HepG2 (cell line): Measurements from ENCODE around the gene CLEC16A. TPM values are rescaled to one million over a fixed set of nuclear protein-coding genes. Genes with fewer than 3 reads are reported as not detected.

Source experiments
- AHR ChIP-seq: IDR thresholded peaks from 2 replicates; pipeline ENCODE4 v1.6.1; 2018; ENCODE audit warnings: missing genetic modification reagents, missing compliant biosample characterization
- BCL6 ChIP-seq: IDR thresholded peaks from 2 replicates; pipeline ENCODE4 v1.6.1; 2016; ENCODE audit warnings: missing genetic modification reagents, missing compliant biosample characterization
- DPF2 ChIP-seq: sonication (generic); formaldehyde crosslinking; IDR thresholded peaks from 2 replicates; pipeline ENCODE4 v1.4.0; 2020; ENCODE audit warnings: mild to moderate bottlenecking, low read depth, missing genetic modification reagents, borderline replicate concordance
- FOSL2 ChIP-seq: sonication (generic); formaldehyde crosslinking; IDR thresholded peaks from 2 replicates; pipeline ENCODE4 v1.4.0; 2020; ENCODE audit warnings: missing genetic modification reagents
- MEF2D ChIP-seq: sonication (generic); formaldehyde crosslinking; IDR thresholded peaks from 2 replicates; pipeline ENCODE4 v1.5.1; 2020; ENCODE audit warnings: mild to moderate bottlenecking, missing genetic modification reagents
- NAIF1 ChIP-seq: sonication (generic); formaldehyde crosslinking; IDR thresholded peaks from 2 replicates; pipeline ENCODE4 v1.5.0; 2020; ENCODE audit warnings: mild to moderate bottlenecking, missing genetic modification reagents, borderline replicate concordance
- NR3C1 ChIP-seq: sonication (generic); formaldehyde crosslinking; IDR thresholded peaks from 2 replicates; pipeline ENCODE4 v1.4.0; 2020; ENCODE audit warnings: missing genetic modification reagents
- PHF20 ChIP-seq: sonication (generic); formaldehyde crosslinking; IDR thresholded peaks from 2 replicates; pipeline ENCODE4 v1.5.0; 2020; ENCODE audit warnings: mild to moderate bottlenecking, missing genetic modification reagents
- SMAD9 ChIP-seq: sonication (generic); formaldehyde crosslinking; IDR thresholded peaks from 2 replicates; pipeline ENCODE4 v1.5.1; 2020; ENCODE audit warnings: mild to moderate bottlenecking, missing genetic modification reagents
- SOX5 ChIP-seq: IDR thresholded peaks from 2 replicates; pipeline ENCODE4 v1.6.1; 2016; ENCODE audit warnings: borderline replicate concordance
- ZNF205 ChIP-seq: IDR thresholded peaks from 2 replicates; pipeline ENCODE4 v1.6.1; 2018; ENCODE audit warnings: missing biosample characterization, missing genetic modification reagents
- ZNF563 ChIP-seq: sonication (generic); formaldehyde crosslinking; IDR thresholded peaks from 2 replicates; pipeline ENCODE4 v1.8.0; 2022; ENCODE audit warnings: mild to moderate bottlenecking, moderate library complexity, missing genetic modification reagents
- ZNF572 ChIP-seq: sonication (generic); formaldehyde crosslinking; IDR thresholded peaks from 2 replicates; pipeline ENCODE4 v1.5.1; 2020; ENCODE audit warnings: mild to moderate bottlenecking, missing genetic modification reagents
- ZNF7 ChIP-seq: IDR thresholded peaks from 2 replicates; pipeline ENCODE4 v1.6.1; 2016; ENCODE audit warnings: missing biosample characterization, missing genetic modification reagents
- ZNF747 ChIP-seq: sonication (generic); formaldehyde crosslinking; IDR thresholded peaks from 2 replicates; pipeline ENCODE4 v1.8.1; 2023; ENCODE audit warnings: missing genetic modification reagents, mild to moderate bottlenecking, borderline replicate concordance
- ZNF775 ChIP-seq: sonication (generic); formaldehyde crosslinking; IDR thresholded peaks from 2 replicates; pipeline ENCODE4 v1.4.0; 2020; ENCODE audit warnings: missing genetic modification reagents, mild to moderate bottlenecking, moderate library complexity, borderline replicate concordance
- polyA plus RNA-seq, 8 experiments: library from polyadenylated mRNA; depleted of rRNA in 3 of 8; stranded (reverse) in 7 of 8; unstranded in 1 of 8; fragments of >200 nt; fragmentation: Illumina TruSeq in 4 of 8; extraction: Trizol in 4 of 8; gene quantifications; 2 replicates each; pipeline versions ENCODE4 v1.2.1 to v1.2.3, GENCODE V29; 2011 to 2016; ENCODE audit warnings: low read depth in 4 of 8, missing spikeins in 1 of 8, mixed read lengths in 1 of 8; ENCODE audit not compliant: insufficient read depth in 1 of 8
- total RNA-seq, 5 experiments: library from RNA; depleted of rRNA; stranded (reverse); fragments of >200 nt; fragmentation: Illumina TruSeq; extraction: Trizol; gene quantifications; 2 replicates each; pipeline ENCODE4 v1.2.3, GENCODE V29; 2016; ENCODE audit warnings: low read depth in 1 of 5
- TF ChIP-seq, protein P1 (sequence below): sonication (generic); formaldehyde crosslinking; IDR thresholded peaks from 2 replicates; pipeline ENCODE4 v1.5.0; 2020; ENCODE audit warnings: mild to moderate bottlenecking, missing genetic modification reagents, borderline replicate concordance
- TF ChIP-seq, protein P2 (sequence below): sonication (generic); formaldehyde crosslinking; IDR thresholded peaks from 2 replicates; pipeline ENCODE4 v1.8.0; 2022; ENCODE audit warnings: low read depth, missing genetic modification reagents

CLEC16A gene
- total and polyA plus RNA-seq, 2 of the 13 experiments (the other 11 are each of a cell fraction or from before 2014, with no cell fraction given), result 8.5 to 10.3 TPM

DNA sequence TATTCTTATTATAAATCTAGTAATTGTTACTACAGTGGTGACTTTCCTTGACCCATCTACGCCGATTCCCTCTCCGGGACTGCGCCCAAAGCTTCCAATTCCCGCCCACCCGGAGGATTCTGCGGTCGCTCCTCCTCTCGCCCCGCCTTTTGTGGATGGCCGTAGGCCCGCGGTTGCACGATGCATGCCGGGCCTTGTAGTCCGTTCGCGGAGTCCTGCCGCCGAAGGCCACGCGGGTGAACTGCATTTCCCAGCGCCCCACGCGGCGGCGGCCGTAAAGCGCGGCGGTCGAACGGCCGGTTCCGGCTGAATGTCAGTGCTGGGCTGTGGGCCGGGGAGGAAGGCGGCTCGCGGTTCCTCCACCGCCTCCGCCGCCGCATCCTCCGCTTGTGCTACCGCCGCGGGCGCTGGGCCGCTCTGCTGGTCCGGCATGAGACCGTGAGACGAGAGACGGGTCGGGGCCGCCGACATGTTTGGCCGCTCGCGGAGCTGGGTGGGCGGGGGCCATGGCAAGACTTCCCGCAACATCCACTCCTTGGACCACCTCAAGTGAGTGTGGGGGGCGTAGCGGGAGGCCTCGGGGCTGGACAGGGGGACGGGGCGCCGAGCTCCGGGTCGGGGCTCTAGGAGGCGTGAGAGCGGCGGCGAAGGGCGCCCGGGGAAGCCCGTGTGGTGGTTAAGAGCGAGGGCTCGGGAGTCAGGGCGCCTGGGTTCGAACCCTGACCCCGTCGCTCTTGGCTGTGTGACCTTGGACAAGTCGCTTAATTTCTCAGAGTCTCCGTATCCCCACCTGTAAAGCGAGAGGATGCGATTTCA lies at the start of gene CLEC16A (continued):
- peak; percentile 92 for TF ChIP-seq MEF2D (CRISPR knock-in tag)
- no peak for TF ChIP-seq DPF2 (CRISPR knock-in tag)
- peak; percentile 99 for TF ChIP-seq AHR (CRISPR knock-in tag)
- peak; percentile 75 for TF ChIP-seq SOX5 (CRISPR knock-in tag)
- TF ChIP-seq ZNF563, result peak; percentile 93; the same call in 1 of the 2 replicates
- peak; percentile 97 for TF ChIP-seq NAIF1 (CRISPR knock-in tag)
- TF ChIP-seq ZNF572 (CRISPR knock-in tag), result peak; percentile 99
- TF ChIP-seq, protein P1, sequence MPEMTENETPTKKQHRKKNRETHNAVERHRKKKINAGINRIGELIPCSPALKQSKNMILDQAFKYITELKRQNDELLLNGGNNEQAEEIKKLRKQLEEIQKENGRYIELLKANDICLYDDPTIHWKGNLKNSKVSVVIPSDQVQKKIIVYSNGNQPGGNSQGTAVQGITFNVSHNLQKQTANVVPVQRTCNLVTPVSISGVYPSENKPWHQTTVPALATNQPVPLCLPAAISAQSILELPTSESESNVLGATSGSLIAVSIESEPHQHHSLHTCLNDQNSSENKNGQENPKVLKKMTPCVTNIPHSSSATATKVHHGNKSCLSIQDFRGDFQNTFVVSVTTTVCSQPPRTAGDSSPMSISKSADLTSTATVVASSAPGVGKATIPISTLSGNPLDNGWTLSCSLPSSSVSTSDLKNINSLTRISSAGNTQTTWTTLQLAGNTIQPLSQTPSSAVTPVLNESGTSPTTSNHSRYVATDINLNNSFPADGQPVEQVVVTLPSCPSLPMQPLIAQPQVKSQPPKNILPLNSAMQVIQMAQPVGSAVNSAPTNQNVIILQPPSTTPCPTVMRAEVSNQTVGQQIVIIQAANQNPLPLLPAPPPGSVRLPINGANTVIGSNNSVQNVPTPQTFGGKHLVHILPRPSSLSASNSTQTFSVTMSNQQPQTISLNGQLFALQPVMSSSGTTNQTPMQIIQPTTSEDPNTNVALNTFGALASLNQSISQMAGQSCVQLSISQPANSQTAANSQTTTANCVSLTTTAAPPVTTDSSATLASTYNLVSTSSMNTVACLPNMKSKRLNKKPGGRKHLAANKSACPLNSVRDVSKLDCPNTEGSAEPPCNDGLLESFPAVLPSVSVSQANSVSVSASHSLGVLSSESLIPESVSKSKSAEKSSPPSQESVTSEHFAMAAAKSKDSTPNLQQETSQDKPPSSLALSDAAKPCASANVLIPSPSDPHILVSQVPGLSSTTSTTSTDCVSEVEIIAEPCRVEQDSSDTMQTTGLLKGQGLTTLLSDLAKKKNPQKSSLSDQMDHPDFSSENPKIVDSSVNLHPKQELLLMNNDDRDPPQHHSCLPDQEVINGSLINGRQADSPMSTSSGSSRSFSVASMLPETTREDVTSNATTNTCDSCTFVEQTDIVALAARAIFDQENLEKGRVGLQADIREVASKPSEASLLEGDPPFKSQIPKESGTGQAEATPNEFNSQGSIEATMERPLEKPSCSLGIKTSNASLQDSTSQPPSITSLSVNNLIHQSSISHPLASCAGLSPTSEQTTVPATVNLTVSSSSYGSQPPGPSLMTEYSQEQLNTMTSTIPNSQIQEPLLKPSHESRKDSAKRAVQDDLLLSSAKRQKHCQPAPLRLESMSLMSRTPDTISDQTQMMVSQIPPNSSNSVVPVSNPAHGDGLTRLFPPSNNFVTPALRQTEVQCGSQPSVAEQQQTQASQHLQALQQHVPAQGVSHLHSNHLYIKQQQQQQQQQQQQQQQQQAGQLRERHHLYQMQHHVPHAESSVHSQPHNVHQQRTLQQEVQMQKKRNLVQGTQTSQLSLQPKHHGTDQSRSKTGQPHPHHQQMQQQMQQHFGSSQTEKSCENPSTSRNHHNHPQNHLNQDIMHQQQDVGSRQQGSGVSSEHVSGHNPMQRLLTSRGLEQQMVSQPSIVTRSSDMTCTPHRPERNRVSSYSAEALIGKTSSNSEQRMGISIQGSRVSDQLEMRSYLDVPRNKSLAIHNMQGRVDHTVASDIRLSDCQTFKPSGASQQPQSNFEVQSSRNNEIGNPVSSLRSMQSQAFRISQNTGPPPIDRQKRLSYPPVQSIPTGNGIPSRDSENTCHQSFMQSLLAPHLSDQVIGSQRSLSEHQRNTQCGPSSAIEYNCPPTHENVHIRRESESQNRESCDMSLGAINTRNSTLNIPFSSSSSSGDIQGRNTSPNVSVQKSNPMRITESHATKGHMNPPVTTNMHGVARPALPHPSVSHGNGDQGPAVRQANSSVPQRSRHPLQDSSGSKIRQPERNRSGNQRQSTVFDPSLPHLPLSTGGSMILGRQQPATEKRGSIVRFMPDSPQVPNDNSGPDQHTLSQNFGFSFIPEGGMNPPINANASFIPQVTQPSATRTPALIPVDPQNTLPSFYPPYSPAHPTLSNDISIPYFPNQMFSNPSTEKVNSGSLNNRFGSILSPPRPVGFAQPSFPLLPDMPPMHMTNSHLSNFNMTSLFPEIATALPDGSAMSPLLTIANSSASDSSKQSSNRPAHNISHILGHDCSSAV, result 0 out of 2 replicates have a peak, but pooled peaks have one; percentile 59
- TF ChIP-seq NR3C1 (CRISPR knock-in tag), result peak; percentile 30; the same call in 1 of the 2 replicates
- TF ChIP-seq ZNF205 (CRISPR knock-in tag), result peak; percentile 63; the same call in 1 of the 2 replicates
- TF ChIP-seq FOSL2 (CRISPR knock-in tag), result peak; percentile 74
- peak; percentile 95 for TF ChIP-seq PHF20 (CRISPR knock-in tag)
- TF ChIP-seq ZNF775 (CRISPR knock-in tag), result no peak; the same call in 1 of the 2 replicates
- no peak for TF ChIP-seq ZNF7 (CRISPR knock-in tag)
- TF ChIP-seq, protein P2, sequence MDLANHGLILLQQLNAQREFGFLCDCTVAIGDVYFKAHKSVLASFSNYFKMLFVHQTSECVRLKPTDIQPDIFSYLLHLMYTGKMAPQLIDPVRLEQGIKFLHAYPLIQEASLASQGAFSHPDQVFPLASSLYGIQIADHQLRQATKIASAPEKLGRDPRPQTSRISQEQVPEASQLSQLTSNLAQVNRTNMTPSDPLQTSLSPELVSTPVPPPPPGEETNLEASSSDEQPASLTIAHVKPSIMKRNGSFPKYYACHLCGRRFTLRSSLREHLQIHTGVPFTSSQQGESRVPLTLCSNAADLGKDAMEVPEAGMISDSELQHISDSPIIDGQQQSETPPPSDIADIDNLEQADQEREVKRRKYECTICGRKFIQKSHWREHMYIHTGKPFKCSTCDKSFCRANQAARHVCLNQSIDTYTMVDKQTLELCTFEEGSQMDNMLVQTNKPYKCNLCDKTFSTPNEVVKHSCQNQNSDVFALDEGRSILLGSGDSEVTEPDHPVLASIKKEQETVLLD, result peak; percentile 80
- peak; percentile 70 for TF ChIP-seq BCL6 (CRISPR knock-in tag)
- no peak for TF ChIP-seq SMAD9 (CRISPR knock-in tag)
- TF ChIP-seq ZNF747 (CRISPR knock-in tag), result peak; percentile 98; the same call in 1 of the 2 replicates
